ENCODE data around the gene RFC1.

- TF ChIP-seq CTCF (IDR thresholded peaks at IDR 0.05; ENCODE audit: borderline replicate concordance, extremely low read depth, low read length, poor library complexity, severe bottlenecking) = no peak
- no peak for TF ChIP-seq EZH2 (IDR thresholded peaks at IDR 0.05; ENCODE audit: borderline replicate concordance, low read depth, low read length, severe bottlenecking)
Observed at GRCh38 chr4:39286263-39286662, 79.9 kb downstream of the RFC1 start.

Data from DND-41 (cell line).